NCI-H748 treated with DMSO at 0.1 percent for 48 hours (cell line): ENCODE results near the gene PTGS1.
"Not testable (repeated sequence)": the region's sequence is repeated elsewhere in the genome, so short reads cannot be mapped to it uniquely, and the experiment has no call there.

Experiments
- DNase-seq: peaks from one replicate; lab custom pipeline; 2025; lab: John Stamatoyannopoulos, UW

The PTGS1 gene

GRCh38 chr9:122398371-122398924 lies 27.6 kb downstream of the PTGS1 start:
- DNase-seq = no peak

- DNase-seq = no peak
Observed at GRCh38 chr9:122401896-122402295, 31.1 kb downstream of the PTGS1 start.

GRCh38 chr9:122402403-122402871 lies 31.6 kb downstream of the PTGS1 start:
- DNase-seq = no peak

- no peak for DNase-seq
Observed at GRCh38 chr9:122402874-122403273, 32.0 kb downstream of the PTGS1 start.

- DNase-seq = no peak
Observed at GRCh38 chr9:122403381-122404000, 32.7 kb downstream of the PTGS1 start.

GRCh38 chr9:122405304-122406069 lies 34.7 kb downstream of the PTGS1 start:
- not testable (repeated sequence) for DNase-seq

- DNase-seq = no peak
Observed at GRCh38 chr9:122406070-122406890, 35.5 kb downstream of the PTGS1 start.

GRCh38 chr9:122414108-122414507 lies 43.3 kb downstream of the PTGS1 start:
- DNase-seq = not testable (repeated sequence)

GRCh38 chr9:122418016-122418415 lies 47.2 kb downstream of the PTGS1 start:
- DNase-seq = no peak

- DNase-seq = no peak
Observed at GRCh38 chr9:122420315-122420714, 49.5 kb downstream of the PTGS1 start.

GRCh38 chr9:122425087-122425486 lies 54.3 kb downstream of the PTGS1 start:
- no peak for DNase-seq

GRCh38 chr9:122426723-122427122 lies 55.9 kb downstream of the PTGS1 start:
- DNase-seq = no peak

GRCh38 chr9:122442568-122442967 lies 71.7 kb downstream of the PTGS1 start:
- no peak for DNase-seq

- DNase-seq = no peak
Observed at GRCh38 chr9:122444041-122444733, 73.4 kb downstream of the PTGS1 start.
